Dedifferentiated amniotic fluid mesenchymal stem cell (primary cell): Measurements from ENCODE around the gene KDM7A.
"Not testable (repeated sequence)": the region's sequence is repeated elsewhere in the genome, so short reads cannot be mapped to it uniquely, and the experiment has no call there.

Source experiments
- DNase-seq: peaks from one replicate; pipeline ENCODE4 v3.0.0-alpha.2; 2016; ENCODE audit errors: extremely low spot score

The KDM7A gene

DNA sequence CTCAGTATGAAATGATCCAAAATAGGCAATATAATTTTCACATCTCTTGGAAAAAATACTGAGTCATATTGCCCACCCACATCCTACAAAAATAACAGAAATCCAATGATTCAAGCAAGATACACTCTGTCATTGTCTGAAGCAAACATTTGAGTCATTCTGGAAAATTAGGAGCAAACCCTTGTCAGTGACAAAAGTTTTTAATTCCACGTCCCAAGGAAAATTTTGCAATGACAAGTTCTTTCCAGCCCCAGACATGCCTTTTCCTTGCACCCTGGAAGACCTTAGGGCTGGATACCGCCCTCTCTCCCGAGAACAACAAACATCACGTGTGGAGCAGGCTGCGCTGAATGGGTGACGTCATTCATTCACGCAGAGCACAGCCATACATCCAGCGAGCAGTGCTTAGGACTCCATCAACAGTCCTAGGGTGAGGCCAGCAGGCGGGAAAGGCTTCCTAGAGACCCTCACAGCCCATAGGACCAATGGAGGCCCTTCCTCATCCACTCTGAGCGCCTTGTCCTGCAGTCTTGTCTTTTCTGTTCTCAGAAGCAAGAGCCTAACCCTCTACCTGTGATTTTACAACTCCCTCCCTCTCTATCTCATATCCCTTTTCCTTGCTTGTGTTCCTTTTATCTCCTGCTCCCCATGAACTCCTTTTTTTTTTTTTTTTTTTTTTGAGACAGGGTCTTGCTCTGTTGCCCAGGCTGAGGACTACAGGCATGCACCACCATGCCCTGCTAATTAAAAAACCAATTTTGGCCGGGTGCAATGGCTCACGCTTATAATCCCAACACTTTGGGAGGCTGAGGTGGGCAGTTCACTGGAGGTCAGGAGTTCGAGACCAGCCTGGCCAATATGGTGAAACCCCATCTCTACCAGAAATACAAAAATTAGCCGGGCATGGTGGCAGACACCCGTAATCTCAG, 23.5 kb upstream of the KDM7A start:
- DNase-seq: no peak

GRCh38 chr7:140197938-140198337, 21.2 kb upstream of the KDM7A start:
- DNase-seq: no peak

GRCh38 chr7:140197218-140197890, 20.6 kb upstream of the KDM7A start:
- DNase-seq: no peak

DNA sequence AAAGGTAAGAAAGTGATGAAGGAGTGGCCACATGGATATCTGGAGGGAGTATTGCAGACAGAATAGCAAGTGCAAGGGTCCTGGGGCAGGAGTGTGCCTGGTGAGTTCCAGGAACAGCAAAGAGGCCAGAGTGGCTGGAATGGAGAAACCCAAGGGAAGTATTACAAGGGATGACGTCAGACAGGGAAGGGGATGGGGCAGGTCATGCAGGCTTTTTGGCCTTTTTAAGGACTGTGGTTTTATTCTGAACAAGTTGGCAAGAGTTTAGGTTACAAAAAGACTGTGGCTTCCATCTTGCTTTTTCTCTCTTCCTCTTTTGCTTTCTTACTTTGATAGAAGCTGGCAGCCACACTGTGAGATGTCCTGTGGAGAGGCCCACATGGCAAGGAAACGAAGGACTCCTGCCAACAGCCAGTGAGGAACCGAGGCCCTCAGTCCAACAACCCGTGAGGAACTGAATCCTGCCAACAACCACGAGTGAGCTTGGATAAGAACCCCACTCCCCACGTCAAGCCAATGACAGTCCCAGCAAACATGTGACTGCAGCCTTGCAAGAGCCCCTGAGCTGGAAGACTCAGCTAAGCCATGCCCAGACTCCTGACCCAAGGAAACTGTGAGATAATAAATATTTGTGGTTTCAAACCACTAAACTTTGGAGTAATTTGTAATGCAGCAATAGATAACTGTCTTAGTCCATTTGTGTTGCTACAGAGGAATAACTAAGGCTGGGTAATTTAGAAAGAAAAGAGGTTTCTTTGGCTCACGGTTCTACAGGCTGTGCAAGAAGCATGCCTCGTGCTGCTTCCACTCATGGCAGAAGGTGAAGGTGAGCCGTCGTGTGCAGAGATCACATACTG, 19.8 kb upstream of the KDM7A start:
- no peak for DNase-seq

GRCh38 chr7:140195859-140196258, 19.1 kb upstream of the KDM7A start:
- DNase-seq: no peak

- no peak for DNase-seq
Observed at GRCh38 chr7:140192620-140193019, 15.8 kb upstream of the KDM7A start.

DNA sequence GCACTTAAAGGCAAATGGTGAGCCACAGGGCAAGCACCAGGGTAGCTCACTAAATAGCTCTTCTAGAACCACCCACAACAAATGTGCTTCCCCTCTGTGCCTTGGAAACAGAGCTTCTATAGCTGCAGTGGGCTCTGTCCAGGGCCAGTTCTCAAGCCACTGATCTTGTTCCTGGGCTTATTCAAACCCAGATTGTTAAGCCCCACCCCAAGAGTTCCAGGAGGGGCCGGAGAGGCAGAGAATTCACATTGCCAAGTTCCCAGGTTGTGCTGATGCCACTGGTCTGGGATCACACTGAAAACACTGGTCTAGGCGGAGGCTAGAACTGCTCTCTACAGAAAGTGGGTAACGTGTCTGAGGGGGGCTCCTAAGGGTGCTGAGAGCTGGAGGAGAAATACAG, 15.4 kb upstream of the KDM7A start:
- no peak for DNase-seq

- no peak for DNase-seq
Observed at GRCh38 chr7:140190588-140190987, 13.8 kb upstream of the KDM7A start.

- DNase-seq: no peak
Observed at GRCh38 chr7:140189917-140190316, 13.1 kb upstream of the KDM7A start.

GRCh38 chr7:140182917-140183316, 6.1 kb upstream of the KDM7A start:
- DNase-seq: no peak

DNA sequence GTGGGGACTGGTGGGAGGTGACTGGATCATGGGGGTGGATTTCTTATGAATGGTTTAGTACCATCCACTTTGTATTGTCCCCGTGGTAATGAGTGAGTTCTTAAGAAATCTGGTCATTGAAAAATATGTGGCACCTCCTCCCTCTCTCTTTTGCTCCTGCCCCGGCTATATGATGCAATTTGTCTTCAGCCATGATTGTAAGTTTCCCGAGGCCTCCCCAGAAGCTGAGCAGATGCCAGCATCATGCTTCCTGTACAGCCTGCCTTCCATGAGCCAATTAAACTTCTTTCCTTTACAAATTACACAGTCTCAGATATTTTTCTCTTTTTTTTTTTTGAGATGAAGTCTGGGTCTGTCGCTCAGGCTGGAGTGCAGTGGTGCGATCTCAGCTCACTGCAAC, 2.6 kb upstream of the KDM7A start:
- DNase-seq: no peak

GRCh38 chr7:140176122-140176701, 571 bp downstream of the KDM7A start:
- DNase-seq: no peak

- peak; percentile 95 for DNase-seq
Observed at GRCh38 chr7:140175221-140176121, 1.3 kb downstream of the KDM7A start.

DNA sequence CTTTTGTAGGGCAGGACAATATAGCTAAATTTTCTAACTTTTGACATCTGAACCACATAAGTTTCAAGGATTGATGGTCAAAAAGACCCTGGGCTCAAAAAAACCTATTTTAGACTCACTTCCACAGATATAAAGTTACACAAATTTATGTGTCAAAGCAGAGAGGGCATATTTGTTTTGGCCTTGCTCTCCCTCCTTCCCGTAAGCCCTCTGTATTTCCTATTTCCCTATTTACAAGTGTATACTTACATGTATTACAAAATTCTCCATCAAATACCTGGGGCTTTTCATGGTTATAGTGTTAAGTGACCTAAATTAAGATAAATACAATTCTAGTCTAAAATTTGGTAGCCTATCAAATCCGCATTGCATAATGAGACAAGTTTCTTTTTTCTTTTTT, 2.6 kb downstream of the KDM7A start:
- DNase-seq: no peak

DNA sequence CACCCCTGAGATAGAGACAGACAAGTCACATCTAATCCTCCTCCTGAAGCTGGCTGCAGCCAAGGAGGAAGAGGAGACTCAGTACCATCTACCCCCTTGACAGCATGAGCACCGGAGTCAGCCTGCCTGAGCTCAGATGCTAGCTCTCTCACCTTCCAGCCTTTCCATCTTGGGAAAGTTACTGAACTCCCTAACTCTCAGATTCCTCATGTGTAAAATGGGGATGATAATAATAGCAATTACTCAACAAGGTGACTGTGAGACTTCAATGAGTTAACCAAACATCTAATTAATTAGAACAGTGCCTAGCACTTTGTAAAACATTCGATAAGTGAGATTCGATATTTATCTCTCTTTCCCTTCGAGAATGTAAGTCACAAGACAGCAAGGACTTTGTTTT, 6.4 kb downstream of the KDM7A start:
- no peak for DNase-seq

DNA sequence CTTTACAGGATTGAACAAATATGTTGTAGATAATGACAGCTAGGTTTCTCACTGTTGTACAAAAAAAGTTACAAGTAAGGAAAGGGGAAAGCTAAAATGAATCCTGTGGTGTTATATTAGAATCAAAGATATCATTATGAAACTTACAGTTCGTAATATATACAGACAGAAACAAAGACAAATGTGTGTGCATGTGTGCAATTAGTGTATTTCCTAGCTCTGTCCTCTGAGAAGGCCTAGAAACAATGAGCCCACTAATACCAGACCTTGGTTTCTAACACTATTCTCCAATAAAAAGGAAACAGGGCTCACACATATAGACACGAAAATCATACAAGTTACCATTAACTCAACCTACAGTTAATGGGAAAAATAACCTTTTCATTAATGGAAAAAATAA, 8.0 kb downstream of the KDM7A start:
- no peak for DNase-seq

DNA sequence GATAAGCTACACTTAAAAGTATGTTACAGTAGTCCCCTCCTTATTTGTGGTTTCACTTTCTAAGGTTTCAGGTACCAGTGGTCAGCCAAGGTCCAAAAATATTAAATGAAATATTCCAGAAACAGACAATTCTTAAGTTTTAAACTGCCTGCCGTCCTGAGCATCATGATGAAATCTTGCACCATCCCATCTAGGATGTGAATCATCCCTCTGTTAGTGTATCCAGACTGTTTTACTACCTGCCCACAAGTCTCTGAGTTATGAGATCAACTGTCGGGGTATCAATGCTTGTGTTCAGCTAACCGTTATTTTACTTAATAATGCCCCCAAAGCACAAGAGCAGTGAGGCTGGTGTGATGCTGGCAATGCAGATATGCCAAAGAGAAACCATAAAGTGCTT, 11.4 kb downstream of the KDM7A start:
- peak; percentile 55 for DNase-seq

- DNase-seq: not testable (repeated sequence)
Observed at GRCh38 chr7:140162081-140162480, 14.7 kb downstream of the KDM7A start.

DNA sequence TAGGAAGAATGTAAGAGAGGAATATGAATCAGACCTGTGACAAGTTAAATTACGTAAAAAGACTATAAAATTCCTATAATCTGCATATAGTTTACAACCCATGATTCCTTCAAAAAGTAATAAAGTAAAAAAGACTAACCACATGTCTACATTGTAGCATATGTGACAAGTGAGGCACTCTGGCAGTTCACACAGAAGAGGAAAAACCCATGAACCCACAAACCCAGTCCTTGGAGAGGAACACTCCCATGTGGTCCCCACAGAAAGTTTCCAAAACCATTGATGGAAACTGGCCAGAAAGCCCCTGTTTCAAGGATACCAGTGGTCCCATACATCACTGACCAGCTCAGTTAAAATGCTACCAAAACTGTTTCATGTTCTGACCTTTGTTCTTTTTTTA, 15.7 kb downstream of the KDM7A start:
- DNase-seq: no peak

- no peak for DNase-seq
Observed at GRCh38 chr7:140160308-140160707, 16.5 kb downstream of the KDM7A start.

DNA sequence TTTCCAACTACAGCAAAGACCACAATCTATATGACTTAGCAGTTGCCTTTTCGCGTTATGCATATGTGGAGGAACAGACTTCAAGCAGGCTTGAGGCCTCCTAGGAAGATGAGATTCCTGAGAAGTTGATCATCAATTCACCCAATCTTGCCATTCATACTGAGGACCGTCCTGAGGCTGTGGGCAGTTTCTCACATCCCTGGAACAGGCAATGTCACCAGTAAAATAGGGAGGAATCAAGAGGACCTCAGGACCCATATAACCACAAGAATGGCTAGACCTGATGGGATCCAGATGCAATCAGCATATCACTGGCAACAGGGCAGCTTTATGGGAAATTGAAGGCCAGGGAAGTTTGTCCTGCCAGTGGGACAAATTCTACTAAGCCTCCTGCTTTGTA, 17.3 kb downstream of the KDM7A start:
- DNase-seq: peak; percentile 29
